Measurements from ENCODE around the gene CDK14. TPM values are rescaled to one million over a fixed set of nuclear protein-coding genes. Genes with fewer than 3 reads are reported as not detected.
"Not testable (repeated sequence)": the region's sequence is repeated elsewhere in the genome, so short reads cannot be mapped to it uniquely, and the experiment has no call there.

CDK14 gene
- total RNA-seq, 1 donor from 2014 or later = 3.2 TPM

DNA sequence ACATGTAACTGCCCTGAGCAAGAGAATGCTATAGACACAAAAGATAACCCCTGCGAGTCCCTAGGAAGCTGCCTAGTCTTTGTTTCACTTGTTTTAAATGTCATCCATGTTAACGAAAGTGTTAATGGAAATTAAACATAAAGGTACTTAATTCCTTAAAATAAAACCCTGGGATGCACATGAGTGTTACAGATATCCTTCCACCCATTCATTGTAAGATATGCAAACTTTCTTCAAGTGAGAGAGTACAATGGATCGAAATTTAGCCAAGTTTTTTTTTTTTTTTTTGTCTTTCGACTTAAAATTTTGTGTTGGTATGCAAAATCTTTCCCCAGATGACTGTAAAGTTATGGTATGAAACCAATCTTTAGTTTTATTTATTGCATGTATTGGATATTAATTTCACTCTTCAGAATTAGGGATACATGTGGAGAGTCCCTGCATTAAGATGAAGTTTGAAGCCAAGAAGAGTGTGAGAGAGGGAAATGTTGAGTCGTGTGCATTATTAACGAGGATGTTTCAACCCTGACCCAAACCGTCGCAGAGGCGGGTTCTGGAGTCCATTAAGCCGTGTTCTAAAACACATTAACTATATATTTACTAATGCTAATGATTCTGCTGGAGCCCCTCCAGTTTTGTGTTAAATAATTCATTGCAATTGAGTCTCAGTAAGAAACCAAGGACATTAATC, 1.6 kb downstream of the CDK14 start:
- no peak for DNase-seq

DNA sequence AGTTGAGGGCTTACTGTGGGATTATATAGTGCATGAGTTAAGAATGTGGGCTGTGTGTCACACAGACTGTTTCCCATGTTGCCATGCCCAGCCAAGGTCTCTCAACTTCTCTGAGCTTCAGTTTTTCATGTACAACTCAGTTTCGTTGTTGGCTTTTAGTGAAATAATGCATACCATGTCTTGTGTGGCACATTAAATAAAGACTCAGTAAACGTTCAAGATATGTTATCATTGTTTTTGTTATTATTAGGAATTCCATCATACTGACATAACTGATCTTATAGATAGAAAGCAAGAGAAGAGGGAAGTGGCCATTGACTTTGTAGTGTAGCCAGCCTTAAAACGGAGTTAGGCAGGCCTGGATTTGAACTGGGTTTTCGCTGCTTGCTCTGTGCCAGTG, 2.9 kb downstream of the CDK14 start:
- no peak for DNase-seq

DNA sequence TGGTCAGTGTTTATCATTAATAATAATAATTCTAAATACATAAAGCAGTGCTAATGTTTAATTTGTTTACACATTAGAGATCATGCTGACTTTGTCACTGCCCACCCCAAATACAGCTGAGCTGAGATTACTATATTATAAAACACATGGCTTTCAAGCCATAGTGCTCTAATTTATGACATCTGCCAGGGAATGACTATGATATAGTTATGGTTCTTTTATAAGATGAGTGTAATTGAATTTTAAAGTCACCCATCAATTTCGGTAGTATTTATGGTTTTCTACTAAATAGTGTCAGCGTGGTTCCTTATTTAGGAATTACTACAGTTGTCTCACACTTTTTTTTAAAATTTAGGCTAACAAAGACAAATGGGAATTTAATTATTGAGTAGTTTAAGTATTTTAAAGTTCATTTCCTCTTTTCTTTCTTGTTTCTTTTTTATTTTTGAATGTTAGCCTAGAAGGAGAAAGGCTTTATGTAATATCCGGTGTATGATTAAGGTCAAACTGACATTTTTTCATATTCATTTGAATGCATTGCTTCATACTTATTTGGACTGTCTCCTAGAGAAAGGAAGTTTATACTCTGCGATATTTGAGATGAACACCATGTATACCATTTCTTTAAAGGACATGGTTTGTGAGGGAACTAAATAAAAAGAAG, 3.9 kb downstream of the CDK14 start:
- DNase-seq = no peak

DNA sequence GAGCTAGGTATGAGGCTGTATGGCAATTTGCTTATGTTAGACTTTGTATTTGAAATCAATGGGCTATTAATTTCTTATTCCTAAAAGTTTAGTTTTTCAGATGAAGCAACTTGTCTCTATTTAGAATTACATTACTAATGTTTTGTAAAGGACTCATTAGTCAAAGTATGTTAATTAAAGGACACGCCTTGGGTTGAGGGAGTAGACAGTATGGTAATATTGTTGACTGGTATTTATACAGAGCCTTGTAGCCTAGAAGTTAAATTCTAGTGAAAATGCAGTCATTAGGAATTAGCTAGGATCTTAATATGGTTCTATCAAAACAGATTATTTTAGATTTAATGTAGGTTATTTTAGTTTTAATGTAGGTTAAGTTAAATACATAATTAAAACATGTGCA, 6.2 kb downstream of the CDK14 start:
- no peak for DNase-seq

DNA sequence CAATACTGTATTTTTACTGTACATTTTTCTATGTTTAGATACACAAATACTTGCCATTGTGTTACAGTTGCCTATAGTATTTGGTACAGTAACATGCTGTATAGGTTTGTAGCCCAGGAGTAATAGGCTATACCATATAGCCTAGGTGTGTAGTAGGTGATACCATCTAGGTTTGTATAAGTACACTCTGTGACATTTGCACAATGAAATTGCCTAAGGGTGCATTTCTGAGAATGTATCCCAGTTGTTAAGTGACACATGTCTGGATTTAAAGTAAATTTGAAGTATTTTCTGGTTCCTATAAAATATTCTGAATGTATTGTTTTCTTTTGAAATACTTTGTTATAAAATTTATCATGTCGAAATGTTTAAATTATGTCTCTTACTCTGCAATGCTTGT, 7.2 kb downstream of the CDK14 start:
- DNase-seq = no peak

DNA sequence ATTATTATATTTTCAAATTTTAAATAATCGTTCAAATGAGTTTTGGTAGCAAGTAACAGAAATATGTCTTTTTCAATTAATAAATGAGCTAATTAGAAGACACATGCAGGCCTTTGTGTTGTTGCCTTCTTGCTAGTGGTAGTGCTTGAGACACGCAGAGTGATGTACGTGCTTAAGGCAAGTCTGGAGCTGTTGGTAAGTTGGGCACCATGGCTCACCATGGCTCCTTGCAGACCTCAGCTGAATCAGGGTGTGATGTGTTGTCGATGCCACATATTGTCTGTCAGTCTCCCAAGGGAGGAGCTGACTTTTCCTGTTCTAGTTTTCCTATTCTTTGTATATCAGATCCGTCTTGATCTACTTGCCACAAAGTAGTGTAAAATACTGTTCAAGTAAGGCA, 8.3 kb downstream of the CDK14 start:
- no peak for DNase-seq

DNA sequence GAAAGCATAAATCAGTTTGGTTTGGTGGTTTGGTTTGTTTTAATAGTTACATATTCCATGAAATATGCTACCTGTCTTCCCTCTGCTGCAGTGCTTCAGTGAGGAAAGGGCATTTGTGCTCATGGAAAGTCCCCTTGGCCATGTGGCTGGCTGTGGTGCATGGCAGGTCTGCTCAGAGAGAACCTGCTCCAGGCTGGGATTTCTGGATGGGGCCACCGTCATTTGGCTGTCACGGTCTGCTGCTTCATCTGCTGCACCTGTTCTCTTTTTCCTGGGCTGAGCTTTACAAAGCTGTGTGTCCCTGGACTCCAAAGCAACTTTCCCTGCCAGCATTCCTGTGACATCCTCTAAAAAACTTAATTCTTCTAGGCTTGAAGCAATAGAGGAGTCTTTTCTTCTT, 8.9 kb downstream of the CDK14 start:
- DNase-seq = no peak

DNA sequence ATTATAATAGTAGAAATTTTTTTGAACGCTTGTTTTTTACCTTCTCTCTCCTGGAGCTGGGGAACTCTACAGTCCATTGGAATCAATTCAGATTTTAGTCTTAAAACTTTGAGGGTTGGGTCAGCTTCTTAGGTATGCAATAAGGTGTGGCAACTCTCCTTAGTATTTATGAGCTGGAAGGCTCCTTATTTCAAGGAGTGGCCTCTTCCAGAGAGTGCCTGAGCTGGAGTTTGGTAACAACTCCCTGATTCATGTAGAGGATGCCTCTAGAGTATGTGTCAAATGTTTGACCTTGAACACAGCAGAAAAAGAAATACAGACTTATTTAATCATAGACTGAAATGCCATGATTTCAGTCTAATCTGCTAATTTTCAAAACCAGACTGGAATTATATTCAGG, 11.1 kb downstream of the CDK14 start:
- no peak for DNase-seq

DNA sequence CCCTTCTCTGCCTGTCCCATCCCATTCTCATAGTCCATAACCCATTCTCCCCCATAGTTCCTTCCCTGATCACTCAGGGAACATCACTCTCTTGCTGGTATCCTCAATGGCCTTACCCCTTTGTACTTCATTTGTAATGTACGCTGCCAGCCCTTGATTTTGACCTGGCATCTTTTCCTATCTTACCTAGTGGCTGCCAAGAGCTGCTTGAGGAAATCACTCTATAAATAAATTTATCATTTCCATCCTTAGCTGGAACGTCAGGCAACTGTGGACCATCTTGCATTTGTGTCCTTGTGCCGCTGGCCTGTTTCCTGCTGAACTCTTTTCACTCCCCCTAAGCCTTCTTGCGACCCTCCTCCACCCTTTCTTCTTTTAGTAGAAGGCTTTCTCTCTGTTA, 14.0 kb downstream of the CDK14 start:
- DNase-seq = no peak

DNA sequence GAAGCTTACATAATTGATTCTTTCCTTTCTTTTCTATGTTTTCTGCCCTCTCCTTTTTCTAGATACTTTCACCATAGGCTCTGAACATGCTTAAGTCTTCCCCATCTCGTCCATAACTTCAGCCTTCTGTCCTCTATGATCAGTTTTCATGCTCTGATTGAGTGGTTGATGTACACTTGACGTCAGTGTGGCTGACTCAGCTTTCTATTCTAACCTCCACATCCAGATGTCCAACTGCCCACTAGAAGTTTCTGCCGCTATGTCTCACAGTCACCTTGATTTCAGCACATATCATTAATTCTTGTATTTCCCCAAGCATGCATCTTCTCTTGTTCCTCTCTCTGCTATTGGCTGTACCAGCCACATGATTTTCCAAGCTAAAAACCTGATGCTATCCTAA, 15.0 kb downstream of the CDK14 start:
- DNase-seq = no peak

DNA sequence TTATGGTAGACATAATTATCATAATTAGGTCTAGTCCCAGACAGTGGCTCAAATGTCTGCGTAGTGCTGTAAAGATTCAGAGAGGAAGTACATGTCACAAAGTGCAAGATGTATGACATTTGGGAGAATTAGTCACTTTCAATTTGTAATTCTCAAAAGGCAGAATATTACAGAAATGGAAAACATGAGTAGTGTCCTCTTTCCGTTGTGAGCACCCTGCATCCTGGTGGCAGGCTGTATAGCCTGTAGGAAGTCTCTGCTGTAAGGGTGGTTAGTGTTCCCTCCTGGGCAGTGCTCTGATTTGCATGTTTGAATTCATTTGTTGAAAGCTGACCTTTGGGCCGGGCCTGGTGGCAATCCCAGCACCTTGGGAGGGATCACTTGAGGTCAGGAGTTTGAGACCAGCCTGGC, 17.0 kb downstream of the CDK14 start:
- DNase-seq = peak; percentile 46

DNA sequence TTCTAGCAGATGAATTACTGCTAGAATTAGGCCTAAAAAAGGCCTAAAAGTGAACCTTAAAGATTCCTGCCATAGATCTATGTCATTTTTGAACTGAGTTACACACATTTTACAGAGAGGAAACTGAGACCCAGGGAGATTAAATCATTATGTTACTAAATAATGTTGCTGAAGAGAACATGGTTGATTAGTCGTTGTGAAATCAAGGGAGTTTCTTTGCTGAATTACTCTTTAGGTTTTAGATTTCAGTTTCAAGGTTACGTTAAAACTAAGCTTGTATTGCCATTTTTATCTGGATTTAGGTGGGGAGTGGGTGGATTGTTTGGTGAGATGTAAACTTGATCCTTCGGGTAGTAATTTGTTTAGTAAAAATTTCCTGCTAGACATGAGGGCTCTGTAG, 21.3 kb downstream of the CDK14 start:
- DNase-seq = no peak

DNA sequence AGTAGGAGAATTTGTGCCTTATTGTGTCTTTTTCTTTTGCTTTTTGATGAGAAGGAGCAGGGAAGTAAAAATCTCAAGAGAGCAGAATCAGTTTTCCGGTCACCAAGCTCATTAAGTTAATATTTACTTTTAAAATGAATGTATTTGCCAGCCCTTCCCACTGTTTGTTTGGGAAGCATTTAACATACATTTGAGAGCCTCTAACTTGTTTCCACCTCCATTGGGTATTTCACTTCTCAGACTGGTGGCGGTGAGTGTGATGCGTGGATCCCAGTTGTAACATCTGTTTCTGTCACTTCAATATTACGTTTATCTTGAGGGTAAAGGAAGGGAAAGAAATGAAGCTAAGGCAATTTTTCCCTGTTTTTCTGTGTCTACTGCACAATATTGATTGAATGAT, 22.8 kb downstream of the CDK14 start:
- DNase-seq = no peak

DNA sequence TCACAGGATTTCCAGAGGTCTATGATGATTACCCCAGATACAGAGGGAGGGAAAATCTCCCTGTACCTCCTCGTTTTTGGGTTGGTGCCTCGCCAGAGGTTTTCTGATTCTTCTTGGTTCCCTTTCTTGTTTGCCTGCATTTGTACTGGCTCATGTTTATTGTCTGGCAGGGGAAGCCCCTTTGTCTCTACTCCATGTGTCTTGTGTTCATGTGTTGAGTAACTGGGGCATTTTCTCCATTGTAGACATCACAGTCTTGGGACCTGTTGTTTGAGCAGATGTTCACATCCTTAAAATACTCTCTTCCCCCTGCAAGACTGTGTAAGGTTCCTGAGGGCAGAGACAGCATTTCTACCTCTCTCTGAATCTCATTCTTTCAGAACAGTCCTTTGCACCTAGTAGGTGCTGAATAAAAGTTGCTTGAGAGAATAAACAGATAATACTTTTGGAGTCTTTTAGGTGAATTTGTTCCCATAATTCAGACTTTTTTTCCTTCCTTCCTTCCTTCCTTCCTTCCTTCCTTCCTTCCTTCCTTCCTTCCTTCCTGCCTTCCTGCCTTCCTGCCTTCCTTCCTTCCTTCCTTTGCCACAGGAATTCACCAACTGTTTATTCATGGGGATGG, 25.1 kb downstream of the CDK14 start:
- no peak for DNase-seq

DNA sequence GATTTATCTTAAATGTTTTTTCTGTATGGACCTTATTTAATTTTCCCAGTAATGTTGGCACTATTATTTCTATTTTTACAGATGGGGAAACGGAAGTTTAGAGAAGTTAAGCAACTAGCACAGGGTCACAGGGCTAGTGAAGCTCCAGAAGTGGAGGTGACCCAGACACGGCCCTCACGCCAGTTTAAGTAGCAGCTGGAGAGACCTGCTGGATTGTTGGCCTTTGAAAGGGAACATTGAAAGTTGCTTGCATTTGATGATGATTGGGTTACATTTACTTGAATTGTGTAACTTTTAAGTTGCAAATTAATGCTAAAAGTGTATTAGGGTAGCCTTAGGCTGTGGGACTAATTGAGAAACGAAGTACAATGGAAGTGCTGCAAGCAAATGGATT, 25.6 kb downstream of the CDK14 start:
- peak; percentile 13 for DNase-seq

DNA sequence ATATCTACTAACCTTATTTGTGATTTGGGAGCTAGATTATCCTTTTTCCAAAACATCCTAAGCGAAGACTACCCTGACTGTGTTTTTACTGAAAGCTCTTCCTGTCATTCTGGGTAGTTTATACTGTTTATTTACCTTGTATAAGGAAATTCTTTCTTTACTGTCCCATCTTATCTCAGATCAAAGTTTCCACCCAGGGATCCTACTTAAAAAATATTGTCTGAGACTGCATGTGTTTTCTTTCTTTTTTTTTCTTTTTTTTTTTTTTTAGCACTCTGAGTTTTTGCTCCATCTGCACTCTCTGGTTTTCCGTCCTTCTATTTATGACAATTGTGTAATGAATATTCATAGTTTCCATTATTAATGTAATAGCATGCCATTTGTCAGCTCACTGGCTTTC, 26.5 kb downstream of the CDK14 start:
- no peak for DNase-seq

DNA sequence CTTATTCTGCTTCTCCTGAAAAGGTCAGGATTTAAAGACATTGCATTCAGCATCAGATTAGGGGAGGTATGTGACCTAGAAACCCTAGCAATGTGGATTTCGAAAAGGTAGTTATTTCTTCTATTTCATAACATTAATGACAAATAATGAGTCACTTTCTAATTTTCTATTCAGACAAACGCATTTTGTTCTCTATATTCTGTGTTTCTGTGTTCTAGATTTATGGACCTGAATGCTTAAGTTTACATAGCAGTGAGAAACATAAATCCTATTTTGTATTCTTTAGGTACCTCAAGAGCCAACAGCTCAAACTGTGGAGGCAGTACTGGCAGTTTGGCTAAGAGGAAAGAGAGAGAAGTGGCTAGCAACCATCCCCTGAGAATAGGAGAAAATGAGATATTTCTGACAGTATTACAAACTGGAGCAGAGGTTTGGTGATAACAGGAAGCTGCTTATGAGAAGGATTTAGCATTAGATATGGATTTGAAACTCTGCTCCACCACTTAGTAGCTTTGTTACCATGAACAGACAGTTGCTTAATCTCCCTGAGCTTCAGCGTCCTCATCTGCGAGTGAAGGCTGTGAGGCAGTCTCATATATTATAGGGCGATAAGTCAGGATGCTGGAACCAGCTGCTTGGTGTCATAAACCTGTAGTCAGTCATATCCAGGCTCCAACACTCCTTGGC, 28.2 kb downstream of the CDK14 start:
- DNase-seq = peak; percentile 25

DNA sequence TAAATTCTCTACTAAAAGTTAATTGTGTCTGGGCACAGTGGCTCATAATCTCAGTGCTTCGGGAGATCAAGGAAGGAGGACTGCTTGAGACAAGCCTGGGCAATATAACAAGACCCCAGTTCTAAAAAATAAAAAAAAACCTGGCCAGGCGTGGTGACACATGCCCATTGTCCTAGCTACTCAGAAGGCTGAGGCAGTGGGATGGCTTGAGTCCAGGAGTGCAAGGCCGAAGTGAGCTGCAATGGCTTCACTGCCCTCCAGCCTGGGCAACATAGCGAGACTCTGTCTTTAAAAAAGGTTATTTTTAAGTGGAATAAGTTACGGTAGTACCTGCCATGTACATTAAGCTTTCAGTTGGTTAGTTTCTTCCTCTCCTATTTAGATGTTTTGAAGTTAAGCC, 28.9 kb downstream of the CDK14 start:
- peak; percentile 72 for DNase-seq

DNA sequence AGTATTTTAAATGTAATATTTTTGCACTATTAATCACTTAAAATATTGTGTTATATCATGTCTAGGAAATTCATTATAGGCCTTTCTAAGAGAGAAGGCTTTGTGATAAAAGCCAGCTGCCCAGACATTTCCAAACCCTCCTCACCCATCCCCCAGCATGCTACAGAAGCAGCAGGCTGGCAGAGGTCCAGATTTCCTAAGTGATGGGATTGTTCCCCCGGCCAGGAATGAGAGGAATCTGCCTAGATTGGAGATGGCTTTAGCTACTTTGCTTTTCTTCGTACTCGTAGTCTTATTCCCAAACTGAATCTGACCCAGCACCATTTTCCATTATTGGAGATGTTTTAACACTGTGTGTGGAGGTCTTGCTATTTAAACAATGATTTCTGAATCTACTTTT, 29.4 kb downstream of the CDK14 start:
- DNase-seq = peak; percentile 79

DNA sequence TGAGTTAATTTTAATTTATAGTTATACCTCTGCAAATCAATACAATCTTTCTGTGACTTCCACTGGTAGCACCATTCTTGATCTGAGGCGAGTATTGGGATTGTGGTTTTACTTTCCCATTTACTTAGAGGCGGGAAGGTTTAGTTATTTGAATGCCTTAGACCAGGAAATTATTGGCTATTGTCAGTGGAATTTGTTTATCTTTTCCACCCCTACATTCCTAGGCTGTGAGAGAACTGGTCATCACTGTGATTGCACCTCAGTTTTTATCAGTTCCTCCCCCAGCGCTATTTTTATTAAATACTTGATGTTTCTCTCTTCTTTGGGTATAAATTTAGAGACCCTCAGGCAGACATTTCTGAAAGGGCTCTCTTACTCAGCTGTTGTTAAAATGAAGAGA, 29.9 kb downstream of the CDK14 start:
- DNase-seq = peak; percentile 67

DNA sequence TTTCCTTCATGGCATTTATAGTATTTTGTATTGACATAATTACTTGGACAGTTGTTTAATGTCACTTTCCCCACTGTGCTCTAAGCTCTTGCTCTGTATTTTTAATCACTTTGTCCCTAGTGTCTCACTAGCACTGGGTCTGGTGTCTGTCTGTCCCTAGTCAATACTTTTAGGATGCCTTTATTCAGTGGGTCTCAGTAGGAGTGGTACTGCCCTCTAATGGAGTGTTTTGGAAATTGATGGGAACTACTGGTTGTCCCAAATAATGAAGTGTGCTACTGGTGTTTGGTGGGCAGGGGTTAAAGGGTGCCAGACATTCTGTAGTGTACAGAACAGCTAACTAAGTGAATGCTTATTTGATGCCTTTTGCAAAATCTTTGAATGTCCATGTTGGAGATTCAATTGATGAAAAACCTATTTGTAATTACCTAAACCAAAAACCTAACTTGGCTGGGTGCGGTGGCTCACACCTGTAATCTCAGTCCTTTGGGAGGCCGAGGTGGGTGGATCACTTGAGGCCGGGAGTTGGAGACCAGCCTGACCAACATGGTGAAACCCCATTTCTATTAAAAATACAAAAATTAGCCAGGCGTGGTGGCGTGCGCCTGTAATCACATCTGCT, 33.3 kb downstream of the CDK14 start:
- DNase-seq = peak; percentile 80

DNA sequence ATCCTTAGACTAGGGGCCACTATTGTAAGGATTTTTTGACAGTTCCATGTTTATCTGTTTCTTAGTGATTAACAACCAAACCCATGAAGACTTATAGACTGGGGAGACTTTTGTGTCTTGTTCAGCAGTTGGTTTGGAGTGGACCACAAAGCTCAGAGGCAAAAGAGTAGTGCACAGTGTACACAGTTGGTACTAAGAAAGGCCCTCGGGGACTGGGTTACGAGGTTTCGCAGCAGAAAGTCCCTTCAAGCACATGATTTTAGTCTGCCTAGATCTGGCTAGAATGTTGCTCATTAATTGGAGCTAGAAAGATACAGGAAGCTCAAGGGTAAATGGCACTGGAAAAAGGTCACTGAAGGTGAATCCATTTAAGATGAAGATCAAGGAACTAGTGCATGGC, 35.4 kb downstream of the CDK14 start:
- no peak for DNase-seq

DNA sequence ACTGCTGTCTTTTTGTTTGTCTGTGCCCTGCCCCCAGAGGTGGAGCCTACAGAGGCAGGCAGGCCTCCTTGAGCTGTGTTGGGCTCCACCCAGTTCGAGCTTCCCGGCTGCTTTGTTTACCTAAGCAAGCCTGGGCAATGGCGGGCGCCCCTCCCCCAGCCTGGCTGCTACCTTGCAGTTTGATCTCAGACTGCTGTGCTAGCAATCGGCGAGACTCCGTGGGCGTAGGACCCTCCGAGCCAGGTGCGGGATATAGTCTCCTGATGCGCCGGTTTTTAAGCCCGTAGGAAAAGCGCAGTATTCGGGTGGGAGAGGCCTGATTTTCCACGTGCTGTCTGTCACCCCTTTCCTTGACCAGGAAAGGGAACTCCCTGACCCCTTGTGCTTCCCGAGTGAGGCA, 43.6 kb downstream of the CDK14 start:
- DNase-seq = not testable (repeated sequence)
